ENCODE measurements around the gene WDR47. TPM values are rescaled to one million over a fixed set of nuclear protein-coding genes. Genes with fewer than 3 reads are reported as not detected.
A peak's percentile ranks its signal among the peaks of the same experiment; 100 is the strongest.

WDR47 gene
- polyA plus RNA-seq, 2 of the 4 experiments (the other 2 are of a cell fraction): 5.5 to 10.8 TPM

- ChIA-PET CTCF (interaction anchor here (0.6 to 2.1 kb wide), 4 partner anchors 14 to 29 kb away, joined by 3 to 7 read pairs (median 4); a partner anchor contains a TSS), POLR2A (no interaction called here)
- no peak for TF ChIP-seq CHD4 (IDR thresholded peaks at IDR 0.05; ENCODE audit: borderline replicate concordance)
- TF ChIP-seq NR3C1 (IDR thresholded peaks at IDR 0.05): no peak
- no peak for TF ChIP-seq EHMT2 (IDR thresholded peaks at IDR 0.05; ENCODE audit: low read depth)
- no peak for TF ChIP-seq HOXB13 (CRISPR knock-in tag; IDR thresholded peaks at IDR 0.05; ENCODE audit: low read depth)
- no peak for TF ChIP-seq RARB (CRISPR knock-in tag; IDR thresholded peaks at IDR 0.05)
- H3K4me2 ChIP-seq: no peak overlapping the region
- FAIRE-seq: no peak
- no peak for DNase-seq (ENCODE audit: low read depth in 1 of 2, low spot score in 1 of 2)
- no peak overlapping the region for H3K4me3 ChIP-seq
- WGBS (ENCODE audit: missing lambda C conversion rate): 89% methylated on average over 3 of the region's 3 CpGs
- H3K4me1 ChIP-seq: no peaks in the 10 kb centered on the region
- no peaks in the 10 kb centered on the region for H3K9me3 ChIP-seq
- ATAC-seq: no peak
- H3K27ac ChIP-seq: no peak overlapping the region
These were observed 41.6 kb upstream of the WDR47 start for GRCh38 chr1:109083501-109083900.

- H3K4me2 ChIP-seq: peak overlapping the region; percentile 59; the same call in 2 of the 3 replicates
- no peaks in the 10 kb centered on the region for H3K9me3 ChIP-seq
- ATAC-seq: no peak
- POLR2A ChIA-PET: interaction anchor here (0.8 kb wide), 1 partner anchor 118 kb away, joined by 3 read pairs; the partner anchor contains the start of gene CLCC1
- DNase-seq (ENCODE audit: low read depth in 1 of 2, low spot score in 1 of 2): no peak
- TF ChIP-seq HEYL (CRISPR knock-in tag; IDR thresholded peaks at IDR 0.05) (no peak), FOSL2 (IDR thresholded peaks at IDR 0.05) (no peak), FOSL2 (CRISPR knock-in tag; IDR thresholded peaks at IDR 0.05) (no peak), PBX3 (IDR thresholded peaks at IDR 0.05) (no peak), PHF8 (IDR thresholded peaks at IDR 0.05; ENCODE audit: borderline replicate concordance, low read depth) (no peak), NFE2L2 (conservative IDR thresholded peaks at IDR 0.05; ENCODE audit: low read length) (no peak), RNF2 (IDR thresholded peaks at IDR 0.05; ENCODE audit: borderline replicate concordance, low read depth) (no peak), TP53 (CRISPR knock-in tag; IDR thresholded peaks at IDR 0.05) (no peak), ATOH8 (CRISPR knock-in tag; IDR thresholded peaks at IDR 0.05; ENCODE audit: low read depth) (no peak), SMC3 (IDR thresholded peaks at IDR 0.05) (no peak), EHF (CRISPR knock-in tag; IDR thresholded peaks at IDR 0.05) (no peak), ESRRA (IDR thresholded peaks at IDR 0.05; ENCODE audit: borderline replicate concordance, low read length) (no peak), MAX (IDR thresholded peaks at IDR 0.05) (no peak), USF2 (IDR thresholded peaks at IDR 0.05) (no peak), HDAC2 (IDR thresholded peaks at IDR 0.05) (no peak), ZSCAN20 (CRISPR knock-in tag; IDR thresholded peaks at IDR 0.05) (no peak), ZC3H11A (IDR thresholded peaks at IDR 0.05) (no peak), RAD21 (conservative IDR thresholded peaks at IDR 0.05 in 1 of 2, IDR thresholded peaks at IDR 0.05 in 1 of 2) (no peak), TFCP2L1 (CRISPR knock-in tag; IDR thresholded peaks at IDR 0.05) (no peak)
- no peak for FAIRE-seq
- CTCF ChIA-PET: interaction anchor here (3.2 kb wide), 1 partner anchor 8 kb away, joined by 13 read pairs; no protein-coding TSS in a partner anchor
- 78% methylated on average over 5 of the region's 5 CpGs for WGBS (ENCODE audit: missing lambda C conversion rate)
- H3K4me1 ChIP-seq: no peaks in the 10 kb centered on the region; the same call in 2 of the 3 replicates
- H3K4me3 ChIP-seq: no peak overlapping the region
- peak overlapping the region; percentile 65 to 84; a peak in 5 of 6 replicates for H3K27ac ChIP-seq
These were observed 38.7 kb upstream of the WDR47 start for GRCh38 chr1:109080441-109081082.

Data from A549 (cell line).